Fibroblast of lung (primary cell): ENCODE data around the gene ADORA1.

Experiments
- EZH2 ChIP-seq: IDR thresholded peaks from 2 replicates; pipeline ENCODE4 v1.5.1; 2012; ENCODE audit warnings: low read length, control low read depth, mild to moderate bottlenecking; ENCODE audit errors: missing control alignments
- TF ChIP-seq, protein P1 (sequence below), 2 donors: IDR thresholded peaks in 1 of 2; conservative IDR thresholded peaks in 1 of 2; 1 replicate in 1 of 2; 2 replicates in 1 of 2; pipeline ENCODE4 v1.5.1; 2011 to 2012; ENCODE audit warnings: low read length in 2 of 2, control low read depth in 1 of 2, inconsistent platforms in 1 of 2, low read depth in 1 of 2, mild to moderate bottlenecking in 1 of 2

DNA sequence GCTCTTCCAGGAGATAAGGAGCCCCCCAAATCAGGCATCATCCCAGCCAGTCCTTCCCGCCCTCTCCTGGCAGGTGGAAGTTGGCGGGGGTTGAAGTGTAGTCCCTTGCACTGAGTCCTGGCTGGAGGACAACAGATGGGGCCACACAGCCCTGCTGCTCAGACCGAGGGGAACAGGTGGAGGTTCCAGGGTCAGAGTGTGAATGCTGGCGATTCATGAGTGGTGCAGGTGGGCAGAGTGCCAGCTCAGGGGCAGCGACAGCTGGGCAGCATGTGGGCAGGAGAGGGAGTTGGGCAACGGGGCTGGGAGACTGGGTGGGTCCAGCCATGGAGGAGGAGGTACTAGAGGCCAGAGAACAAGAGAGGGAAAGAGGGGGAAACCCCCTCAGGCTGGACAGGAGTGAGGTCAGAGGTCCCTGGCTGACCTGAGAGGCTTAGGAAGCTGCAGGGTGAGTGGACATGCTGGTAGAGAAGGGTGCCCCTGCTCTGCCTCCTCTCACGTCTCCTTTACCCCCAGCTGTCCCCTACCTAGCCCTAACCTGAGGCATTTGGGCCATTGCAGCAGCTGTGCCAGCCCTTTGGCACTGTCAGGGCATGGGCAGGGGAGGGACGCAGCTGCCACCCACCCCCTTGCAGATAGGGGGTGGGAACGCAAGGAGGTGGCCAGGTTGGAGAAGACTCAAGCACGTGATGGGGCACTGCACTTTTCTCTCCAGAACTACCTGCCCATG is 11.3 kb upstream of the ADORA1 start:
- TF ChIP-seq, protein P1, sequence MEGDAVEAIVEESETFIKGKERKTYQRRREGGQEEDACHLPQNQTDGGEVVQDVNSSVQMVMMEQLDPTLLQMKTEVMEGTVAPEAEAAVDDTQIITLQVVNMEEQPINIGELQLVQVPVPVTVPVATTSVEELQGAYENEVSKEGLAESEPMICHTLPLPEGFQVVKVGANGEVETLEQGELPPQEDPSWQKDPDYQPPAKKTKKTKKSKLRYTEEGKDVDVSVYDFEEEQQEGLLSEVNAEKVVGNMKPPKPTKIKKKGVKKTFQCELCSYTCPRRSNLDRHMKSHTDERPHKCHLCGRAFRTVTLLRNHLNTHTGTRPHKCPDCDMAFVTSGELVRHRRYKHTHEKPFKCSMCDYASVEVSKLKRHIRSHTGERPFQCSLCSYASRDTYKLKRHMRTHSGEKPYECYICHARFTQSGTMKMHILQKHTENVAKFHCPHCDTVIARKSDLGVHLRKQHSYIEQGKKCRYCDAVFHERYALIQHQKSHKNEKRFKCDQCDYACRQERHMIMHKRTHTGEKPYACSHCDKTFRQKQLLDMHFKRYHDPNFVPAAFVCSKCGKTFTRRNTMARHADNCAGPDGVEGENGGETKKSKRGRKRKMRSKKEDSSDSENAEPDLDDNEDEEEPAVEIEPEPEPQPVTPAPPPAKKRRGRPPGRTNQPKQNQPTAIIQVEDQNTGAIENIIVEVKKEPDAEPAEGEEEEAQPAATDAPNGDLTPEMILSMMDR (conservative IDR thresholded peaks at IDR 0.05 in 1 of 2, IDR thresholded peaks at IDR 0.05 in 1 of 2; ENCODE audit: low read depth in 1 of 2, low read length in 2 of 2) = no peak
- TF ChIP-seq EZH2 = no peak
